ENCODE data around the gene VWA5B1. TPM values are rescaled to one million over a fixed set of nuclear protein-coding genes. Genes with fewer than 3 reads are reported as not detected.
"Not testable (repeated sequence)": the region's sequence is repeated elsewhere in the genome, so short reads cannot be mapped to it uniquely, and the experiment has no call there.

Gene VWA5B1
- total RNA-seq, 4 donors from 2014 or later: 0.69 TPM; not detected in 3

DNA sequence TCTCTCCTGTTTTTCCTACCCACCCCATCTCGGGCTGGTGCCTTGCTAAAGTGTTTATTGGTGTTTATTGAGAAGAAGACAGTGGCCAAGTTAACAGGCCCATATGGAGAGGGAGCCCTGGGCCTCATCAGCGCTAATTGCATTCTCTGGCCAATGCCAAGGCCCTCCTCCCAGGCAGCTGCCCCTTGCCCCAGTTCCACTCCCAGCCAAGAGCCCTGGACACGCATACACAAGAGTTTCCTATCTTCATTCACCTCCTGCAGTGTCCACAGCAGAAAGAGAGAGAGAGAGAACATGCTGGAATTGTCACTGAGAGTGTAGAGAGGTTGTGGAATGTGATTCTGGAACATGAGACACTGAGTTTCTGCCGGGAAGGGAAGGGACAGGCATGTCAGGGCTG, 25.4 kb upstream of the VWA5B1 start:
- H3K27ac ChIP-seq: no peak overlapping the region
- no peak for TF ChIP-seq POLR2A (IDR thresholded peaks at IDR 0.05)
- TF ChIP-seq, protein P1, sequence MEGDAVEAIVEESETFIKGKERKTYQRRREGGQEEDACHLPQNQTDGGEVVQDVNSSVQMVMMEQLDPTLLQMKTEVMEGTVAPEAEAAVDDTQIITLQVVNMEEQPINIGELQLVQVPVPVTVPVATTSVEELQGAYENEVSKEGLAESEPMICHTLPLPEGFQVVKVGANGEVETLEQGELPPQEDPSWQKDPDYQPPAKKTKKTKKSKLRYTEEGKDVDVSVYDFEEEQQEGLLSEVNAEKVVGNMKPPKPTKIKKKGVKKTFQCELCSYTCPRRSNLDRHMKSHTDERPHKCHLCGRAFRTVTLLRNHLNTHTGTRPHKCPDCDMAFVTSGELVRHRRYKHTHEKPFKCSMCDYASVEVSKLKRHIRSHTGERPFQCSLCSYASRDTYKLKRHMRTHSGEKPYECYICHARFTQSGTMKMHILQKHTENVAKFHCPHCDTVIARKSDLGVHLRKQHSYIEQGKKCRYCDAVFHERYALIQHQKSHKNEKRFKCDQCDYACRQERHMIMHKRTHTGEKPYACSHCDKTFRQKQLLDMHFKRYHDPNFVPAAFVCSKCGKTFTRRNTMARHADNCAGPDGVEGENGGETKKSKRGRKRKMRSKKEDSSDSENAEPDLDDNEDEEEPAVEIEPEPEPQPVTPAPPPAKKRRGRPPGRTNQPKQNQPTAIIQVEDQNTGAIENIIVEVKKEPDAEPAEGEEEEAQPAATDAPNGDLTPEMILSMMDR (IDR thresholded peaks at IDR 0.05): no peak
- no peak overlapping the region for H3K4me3 ChIP-seq
- no peaks in the 10 kb centered on the region for H3K36me3 ChIP-seq
- H3K27me3 ChIP-seq: no peaks in the 10 kb centered on the region
- intact Hi-C loops (cut with DNase I; ENCODE audit: low total_unique reads): no loop called here
- no peak for DNase-seq
- H3K4me1 ChIP-seq: no peaks in the 10 kb centered on the region
- no peaks in the 10 kb centered on the region for H3K9me3 ChIP-seq

DNA sequence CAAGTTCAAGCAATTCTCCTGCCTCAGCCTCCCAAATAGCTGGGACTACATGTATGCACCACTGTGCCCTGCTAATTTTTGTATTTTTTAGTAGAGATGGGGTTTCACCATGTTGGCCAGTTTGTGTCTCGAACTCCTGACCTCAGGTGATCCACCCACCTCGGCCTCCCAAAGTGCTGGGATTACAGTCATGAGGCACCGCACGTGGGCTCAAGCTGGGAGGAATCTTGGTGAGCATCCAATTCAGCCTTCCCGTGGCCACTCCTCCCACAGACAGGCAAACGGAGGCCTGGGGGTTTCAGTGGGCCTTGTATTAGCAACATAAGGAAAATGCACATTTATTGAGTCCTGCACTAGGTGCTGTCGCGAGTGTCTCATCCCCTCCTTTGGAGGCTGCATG, 24.5 kb upstream of the VWA5B1 start:
- intact Hi-C loops (cut with DNase I; ENCODE audit: low total_unique reads): no loop called here
- H3K27me3 ChIP-seq: no peaks in the 10 kb centered on the region
- H3K27ac ChIP-seq: no peak overlapping the region
- no peak overlapping the region for H3K4me3 ChIP-seq
- no peaks in the 10 kb centered on the region for H3K36me3 ChIP-seq
- H3K4me1 ChIP-seq: no peaks in the 10 kb centered on the region
- DNase-seq: no peak
- TF ChIP-seq, protein P1 (IDR thresholded peaks at IDR 0.05): no peak
- no peak for TF ChIP-seq POLR2A (IDR thresholded peaks at IDR 0.05)
- H3K9me3 ChIP-seq: no peaks in the 10 kb centered on the region

DNA sequence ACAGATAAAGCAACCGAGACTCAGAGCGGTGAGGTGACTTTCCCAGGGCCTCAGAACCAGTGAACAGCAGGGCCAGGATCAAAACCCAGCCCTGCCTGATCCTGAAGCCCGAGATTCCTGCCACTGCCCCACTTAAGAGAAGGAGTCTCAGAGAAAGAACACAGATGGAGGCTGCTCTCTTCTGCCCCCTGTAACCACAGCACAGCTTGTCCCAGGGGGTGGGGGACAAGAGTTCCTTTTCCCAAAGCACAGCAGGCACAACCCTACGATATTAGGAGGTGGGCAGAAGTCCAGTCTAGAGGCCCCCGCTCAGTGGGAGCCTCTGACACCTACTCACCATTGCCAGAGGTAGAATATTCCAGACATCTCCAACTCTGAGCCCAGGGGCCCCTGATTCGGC, 24.0 kb upstream of the VWA5B1 start:
- H3K27me3 ChIP-seq: no peaks in the 10 kb centered on the region
- intact Hi-C loops (cut with DNase I; ENCODE audit: low total_unique reads): no loop called here
- TF ChIP-seq POLR2A (IDR thresholded peaks at IDR 0.05): no peak
- TF ChIP-seq, protein P1 (IDR thresholded peaks at IDR 0.05): no peak
- no peak overlapping the region for H3K27ac ChIP-seq
- no peaks in the 10 kb centered on the region for H3K9me3 ChIP-seq
- H3K4me3 ChIP-seq: no peak overlapping the region
- DNase-seq: no peak
- H3K4me1 ChIP-seq: no peaks in the 10 kb centered on the region
- H3K36me3 ChIP-seq: no peaks in the 10 kb centered on the region

DNA sequence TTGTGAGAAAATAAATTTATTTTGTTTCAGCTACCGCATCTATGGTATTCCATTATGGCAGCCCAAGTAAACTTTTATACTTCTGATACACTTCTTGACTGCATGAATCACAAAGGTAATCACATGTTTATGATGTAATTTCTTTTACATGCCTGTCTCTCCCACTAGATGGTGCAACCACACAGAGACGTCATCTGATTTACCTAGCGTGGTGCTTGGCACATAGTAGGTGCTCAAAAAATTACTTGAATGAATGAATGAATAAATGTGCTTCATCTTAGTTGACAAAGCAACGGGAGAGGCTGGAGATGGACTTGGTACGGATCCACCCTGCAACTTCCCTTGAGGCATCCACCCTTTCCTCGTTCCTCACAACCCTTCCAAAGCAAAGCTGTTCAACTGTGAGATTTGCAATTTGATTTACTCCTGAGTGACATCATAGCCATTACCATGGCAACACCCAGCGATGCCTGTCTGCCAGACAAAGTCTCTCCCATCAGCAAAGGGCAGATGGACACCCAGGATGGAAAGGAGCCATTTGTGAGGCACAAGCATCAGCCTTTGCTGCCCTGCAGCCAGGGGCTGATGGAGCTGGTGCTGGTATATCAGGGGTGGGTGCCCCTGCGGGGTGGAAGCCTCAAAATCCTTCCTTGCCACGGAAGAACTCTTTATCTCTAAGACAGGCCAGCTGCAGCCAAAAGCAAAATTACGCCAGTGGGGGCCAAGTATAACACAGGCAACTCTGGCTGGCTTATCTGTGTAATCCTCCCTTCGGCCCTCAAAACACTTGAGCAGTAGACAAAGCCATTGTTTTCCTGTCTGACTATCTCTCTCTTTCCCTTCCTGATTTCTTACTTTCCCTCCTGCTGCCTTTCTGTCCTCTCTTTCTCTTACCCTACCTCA, 18.9 kb upstream of the VWA5B1 start:
- no peaks in the 10 kb centered on the region for H3K27me3 ChIP-seq
- H3K36me3 ChIP-seq: no peaks in the 10 kb centered on the region
- DNase-seq: no peak
- no peaks in the 10 kb centered on the region for H3K9me3 ChIP-seq
- intact Hi-C loops (cut with DNase I; ENCODE audit: low total_unique reads): no loop called here
- no peaks in the 10 kb centered on the region for H3K4me1 ChIP-seq
- no peak overlapping the region for H3K4me3 ChIP-seq
- H3K27ac ChIP-seq: no peak overlapping the region
- TF ChIP-seq, protein P1 (IDR thresholded peaks at IDR 0.05): no peak
- TF ChIP-seq POLR2A (IDR thresholded peaks at IDR 0.05): no peak

DNA sequence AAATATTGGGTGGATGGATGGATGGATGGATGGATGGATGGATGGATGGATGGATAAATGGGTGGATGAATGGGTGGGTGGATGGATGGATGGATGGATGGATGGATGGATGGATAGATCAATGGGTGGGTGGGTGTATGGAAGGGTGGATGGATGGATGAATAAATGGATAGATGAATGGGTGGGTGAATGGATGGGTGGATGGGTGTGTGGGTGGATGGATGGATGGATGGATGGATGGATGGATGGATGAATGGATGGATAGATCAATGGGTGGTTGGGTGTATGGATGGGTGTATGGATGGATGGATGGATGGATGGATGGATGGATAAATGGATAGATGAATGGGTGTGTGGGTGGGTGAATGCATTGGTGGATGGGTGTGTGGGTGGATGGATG, 17.0 kb upstream of the VWA5B1 start:
- H3K9me3 ChIP-seq; intact Hi-C loops (cut with DNase I; ENCODE audit: low total_unique reads); H3K27ac ChIP-seq; H3K4me3 ChIP-seq; H3K4me1 ChIP-seq; H3K36me3 ChIP-seq; DNase-seq; H3K27me3 ChIP-seq: not testable (repeated sequence)

Data from uterus (tissue), 4 donors.